Cerebellar cortex (tissue), 1 donor: ENCODE data around the gene KCNAB2.

Source experiments
- DNase-seq: peaks from one replicate; pipeline ENCODE4 v3.0.0-alpha.2; 2015; ENCODE audit warnings: low spot score

KCNAB2 gene

DNA sequence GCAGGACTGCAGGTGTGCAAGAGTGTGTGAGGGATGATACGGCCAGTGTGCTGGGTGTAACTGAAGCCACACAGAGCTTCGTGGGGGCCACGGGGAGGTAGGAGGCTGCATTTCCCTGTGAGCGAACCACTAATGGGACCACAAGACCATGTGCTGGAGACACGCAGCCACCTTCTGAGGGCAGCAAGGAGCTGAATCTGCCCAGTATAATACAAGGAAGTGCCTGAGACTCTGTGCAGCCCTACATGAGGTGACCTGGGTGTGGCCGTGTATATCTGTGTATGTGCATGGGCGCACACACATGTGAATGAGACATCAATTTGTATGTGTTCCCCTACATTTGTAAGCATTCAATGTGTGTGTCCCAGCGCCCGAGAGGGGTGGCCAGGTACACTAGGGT, 83.6 kb downstream of the KCNAB2 start:
- DNase-seq = no peak

GRCh38 chr1:6130036-6130435, 84.3 kb downstream of the KCNAB2 start:
- DNase-seq = no peak

DNA sequence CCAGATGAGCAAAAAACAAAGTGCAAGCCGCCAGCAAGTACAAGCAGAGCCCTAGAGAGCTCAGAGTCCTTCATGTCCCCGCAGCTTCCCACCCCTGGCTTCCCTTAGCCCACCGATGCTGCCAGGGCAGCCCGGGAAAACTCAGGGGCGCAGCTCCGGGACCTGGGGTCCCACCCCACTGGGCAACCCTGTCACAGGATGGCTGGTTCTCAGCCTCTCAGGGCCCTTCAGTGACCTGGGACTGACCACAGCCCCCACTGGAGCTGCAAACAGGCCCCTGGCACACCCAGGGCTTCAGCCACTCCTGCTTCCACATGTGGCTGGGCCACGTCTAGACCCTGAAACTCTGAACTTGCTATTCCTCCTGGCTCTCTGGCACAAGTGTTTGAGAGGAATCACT, 84.9 kb downstream of the KCNAB2 start:
- DNase-seq = no peak

- no peak for DNase-seq
Measured at GRCh38 chr1:6131561-6131960, 85.9 kb downstream of the KCNAB2 start.

- DNase-seq = no peak
Measured at GRCh38 chr1:6133146-6133895, 87.6 kb downstream of the KCNAB2 start.

GRCh38 chr1:6134206-6134605, 88.5 kb downstream of the KCNAB2 start:
- DNase-seq = no peak

- no peak for DNase-seq
Measured at GRCh38 chr1:6134741-6135510, 89.2 kb downstream of the KCNAB2 start.

DNA sequence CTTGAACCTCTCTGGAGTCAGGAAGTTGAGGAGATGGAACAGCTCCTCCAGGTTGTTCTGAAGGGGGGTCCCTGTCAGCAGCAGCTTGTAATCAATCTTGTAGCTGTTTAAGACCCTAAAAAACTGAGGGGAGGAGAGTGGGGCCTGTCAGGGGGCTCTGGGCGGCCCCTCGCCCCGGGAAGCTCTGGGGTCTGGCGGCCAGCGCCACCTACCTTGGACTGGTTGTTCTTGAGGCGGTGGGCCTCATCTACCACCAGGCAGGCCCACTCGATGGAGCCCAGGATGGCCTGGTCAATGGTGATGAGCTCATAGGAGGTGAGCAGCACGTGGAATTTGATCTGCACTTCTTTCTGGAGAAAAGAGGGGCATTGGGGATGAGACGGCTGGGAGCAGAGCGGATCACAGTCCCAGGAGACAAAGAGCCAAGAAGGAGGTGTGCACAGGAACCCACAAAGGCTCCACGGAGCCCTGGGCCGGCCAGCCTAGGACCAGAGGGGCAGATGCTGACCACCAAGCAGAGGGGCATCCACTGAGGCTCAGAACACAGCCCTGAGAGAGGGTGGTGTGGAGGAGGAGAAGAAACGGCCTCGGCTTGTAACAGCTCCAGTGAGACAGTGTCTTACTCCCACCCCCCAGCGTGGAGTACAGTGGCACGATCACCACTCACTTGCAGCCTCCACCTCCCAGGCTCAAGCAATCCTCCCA, 91.0 kb downstream of the KCNAB2 start:
- DNase-seq = no peak

DNA sequence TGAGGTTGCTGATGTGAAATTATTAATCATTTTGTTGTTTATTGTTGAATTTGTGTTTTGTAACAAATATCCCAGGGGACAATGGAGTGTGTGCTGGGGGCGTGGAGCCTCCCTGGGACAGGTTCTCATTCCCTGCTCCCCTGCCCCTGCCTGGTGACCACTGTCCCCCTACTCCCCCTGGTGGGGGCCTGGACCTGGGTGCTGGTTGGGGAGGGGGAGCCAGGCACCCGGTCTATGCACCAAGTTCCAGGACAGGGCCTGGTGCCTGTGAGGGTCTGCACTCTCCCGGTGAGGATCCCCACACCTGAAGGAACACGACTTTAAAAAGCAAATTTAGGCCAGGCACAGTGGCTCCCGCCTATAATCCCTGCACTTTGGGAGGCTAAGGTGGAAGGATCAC, 92.1 kb downstream of the KCNAB2 start:
- DNase-seq = no peak

- no peak for DNase-seq
Measured at GRCh38 chr1:6140413-6140812, 94.7 kb downstream of the KCNAB2 start.

GRCh38 chr1:6141592-6141991, 95.9 kb downstream of the KCNAB2 start:
- DNase-seq = peak; percentile 12

- no peak for DNase-seq
Measured at GRCh38 chr1:6142036-6142621, 96.4 kb downstream of the KCNAB2 start.

- no peak for DNase-seq
Measured at GRCh38 chr1:6142734-6143133, 97.0 kb downstream of the KCNAB2 start.

GRCh38 chr1:6143395-6143794, 97.7 kb downstream of the KCNAB2 start:
- DNase-seq = no peak

GRCh38 chr1:6144175-6144574, 98.5 kb downstream of the KCNAB2 start:
- no peak for DNase-seq

GRCh38 chr1:6144647-6145395, 99.1 kb downstream of the KCNAB2 start:
- no peak for DNase-seq

DNA sequence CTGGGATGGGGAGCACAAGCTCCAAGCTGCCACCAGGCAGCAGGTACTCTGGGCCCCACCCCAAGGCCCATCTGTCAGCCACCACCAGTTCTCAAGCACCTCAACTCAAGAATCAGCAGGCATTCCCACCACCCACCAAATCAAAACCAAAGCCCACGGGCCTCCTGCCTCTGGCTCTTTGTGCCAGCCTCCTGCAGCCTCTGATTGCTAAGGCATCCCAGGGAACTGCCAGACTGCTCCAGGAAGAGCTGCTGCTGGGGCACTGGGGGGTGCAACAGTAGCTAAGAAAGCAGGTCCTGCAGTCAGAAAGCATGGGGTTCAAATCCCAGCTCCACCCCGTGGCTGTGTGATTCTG, 99.7 kb downstream of the KCNAB2 start:
- no peak for DNase-seq

DNA sequence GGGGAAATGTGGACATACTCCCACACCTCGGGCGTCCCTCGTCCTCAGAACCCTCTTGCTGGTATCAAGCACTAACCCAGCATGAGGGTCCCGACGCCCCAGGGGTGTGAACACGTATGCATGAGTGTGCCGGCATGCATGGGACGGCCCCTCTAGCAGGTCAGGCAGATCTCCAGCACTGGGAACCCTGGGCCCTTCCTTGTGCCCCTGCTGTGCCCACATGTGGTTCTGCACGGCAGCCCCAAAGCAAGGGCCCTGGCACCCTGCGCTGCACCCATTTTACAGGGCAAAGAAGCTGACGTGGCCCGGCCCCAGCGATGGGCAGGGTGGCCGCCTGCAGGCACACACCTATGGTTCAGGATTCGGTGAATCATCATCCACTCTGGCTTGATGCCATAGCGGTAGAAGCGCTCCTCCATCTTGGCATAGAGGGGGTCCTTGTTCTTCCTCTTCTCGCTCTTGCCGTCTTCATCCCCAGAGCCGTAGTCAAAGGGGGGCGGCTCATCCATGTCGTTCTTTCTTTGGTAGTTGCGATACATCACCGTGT, 100.2 kb downstream of the KCNAB2 start:
- no peak for DNase-seq

DNA sequence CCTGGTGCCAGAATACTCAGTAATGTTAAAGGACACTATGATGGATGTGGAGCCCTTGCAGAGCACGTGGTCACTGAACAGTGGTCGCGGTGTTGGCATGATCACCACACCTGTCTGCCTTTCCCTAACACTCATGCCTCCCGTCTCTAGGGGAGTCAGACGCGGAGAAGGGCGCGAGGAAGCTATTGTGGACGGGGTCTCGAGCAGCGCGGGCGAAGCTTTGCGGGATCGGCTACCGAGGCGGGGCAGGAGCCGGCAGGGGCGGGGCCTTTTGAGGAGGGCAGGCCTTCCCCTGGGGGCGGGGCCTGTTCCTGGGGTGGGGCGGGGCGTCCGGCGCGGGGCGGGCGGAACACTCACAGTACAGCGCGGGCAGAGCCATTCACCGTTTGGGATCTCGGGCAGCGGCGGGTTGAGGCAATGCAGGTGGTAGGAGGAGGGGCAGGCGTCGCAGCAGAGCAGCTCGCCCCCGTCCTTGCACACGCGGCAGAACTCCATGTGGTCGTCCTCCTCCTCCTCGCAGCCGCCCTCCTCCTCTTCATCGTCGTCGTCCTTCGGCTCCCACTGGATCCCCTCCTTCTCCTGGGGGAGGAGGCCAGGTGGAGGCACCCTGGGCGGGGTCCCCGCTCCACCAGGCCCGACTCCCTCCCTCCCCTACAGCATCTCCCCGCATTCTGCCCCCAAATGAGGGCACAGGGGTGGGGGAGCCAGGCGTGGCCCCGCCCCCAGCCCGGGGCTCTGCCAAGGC, 103.0 kb downstream of the KCNAB2 start:
- no peak for DNase-seq

- DNase-seq = no peak
Measured at GRCh38 chr1:6149597-6149996, 103.9 kb downstream of the KCNAB2 start.
